Hematopoietic multipotent progenitor cell treated with erythropoietin and hydrocortisone succinate and interleukin-3 and kit ligand, for 4 days (in vitro differentiated cells): ENCODE data around the gene BABAM1.
"Not testable (repeated sequence)": the region's sequence is repeated elsewhere in the genome, so short reads cannot be mapped to it uniquely, and the experiment has no call there.

ENCODE experiments used
- DNase-seq: peaks from one replicate; pipeline ENCODE4 v3.0.0-alpha.2; 2015

The BABAM1 gene

GRCh38 chr19:17275441-17276175, 8.4 kb downstream of the BABAM1 start:
- DNase-seq = no peak

DNA sequence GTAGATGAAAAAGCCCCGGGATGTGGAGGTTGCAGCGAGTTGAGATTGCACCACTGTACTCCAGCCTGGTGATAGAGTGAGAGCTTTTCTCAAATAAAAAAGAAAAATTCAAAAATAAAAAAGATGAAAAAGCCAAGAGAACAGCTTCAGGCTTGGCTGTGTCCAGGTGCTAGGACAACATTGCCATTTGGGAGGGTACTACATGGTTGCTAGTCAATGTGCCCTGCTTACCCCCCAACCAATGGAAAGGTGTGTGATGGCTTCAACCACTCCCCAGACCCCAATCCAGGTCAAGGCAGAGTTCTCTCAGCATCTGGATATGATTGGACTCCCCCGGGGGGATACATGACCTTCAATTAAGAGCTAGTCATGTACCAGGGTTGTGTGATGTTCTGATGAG, 12.2 kb downstream of the BABAM1 start:
- no peak for DNase-seq

DNA sequence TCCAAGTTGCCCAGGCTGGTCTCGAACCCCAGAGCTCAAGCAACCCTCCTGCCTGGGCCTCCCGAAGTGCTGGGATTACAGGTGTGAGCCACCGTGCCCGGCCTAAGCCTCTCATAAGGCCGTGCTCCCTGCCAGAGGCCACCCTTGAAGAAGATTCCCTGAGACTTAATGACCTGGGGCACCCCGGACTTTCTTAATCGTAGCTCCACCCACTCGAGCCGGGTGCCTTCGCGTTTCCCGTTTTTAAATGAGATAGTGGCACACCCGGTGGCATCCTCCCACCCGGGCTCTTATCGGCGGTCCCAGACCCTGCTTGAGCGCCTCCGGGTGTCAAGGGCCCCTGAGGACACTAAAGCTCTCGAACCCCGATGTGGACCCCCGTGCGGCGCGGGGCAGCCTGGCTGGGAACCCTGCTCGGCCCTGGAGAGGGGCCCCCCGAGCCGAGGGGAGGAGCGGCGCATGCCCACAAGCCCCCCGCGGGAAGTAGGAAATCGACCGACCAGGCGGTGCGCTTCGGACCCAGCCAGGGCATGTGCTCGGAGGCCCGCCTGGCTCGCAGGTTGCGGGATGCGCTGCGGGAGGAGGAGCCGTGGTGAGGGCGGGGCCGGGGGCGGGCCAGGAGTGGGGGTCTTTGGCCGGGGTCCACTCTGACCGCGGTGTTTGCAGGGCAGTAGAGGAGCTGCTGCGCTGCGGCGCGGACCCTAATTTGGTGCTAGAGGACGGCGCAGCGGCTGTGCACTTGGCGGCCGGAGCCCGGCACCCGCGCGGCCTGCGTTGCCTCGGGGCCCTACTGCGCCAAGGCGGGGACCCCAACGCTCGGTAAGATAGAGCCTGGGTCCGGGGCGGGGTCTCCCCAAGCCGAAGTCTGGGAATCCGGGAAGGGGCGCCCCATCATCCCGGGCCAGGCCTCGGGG, 14.4 kb downstream of the BABAM1 start, which contains the start of gene ANKLE1:
ANKLE1 (plus strand) TSS at position 511 of the 914 bp plus-strand sequence; CDS start at position 531, 20 bp downstream.
- peak; percentile 96 for DNase-seq

DNA sequence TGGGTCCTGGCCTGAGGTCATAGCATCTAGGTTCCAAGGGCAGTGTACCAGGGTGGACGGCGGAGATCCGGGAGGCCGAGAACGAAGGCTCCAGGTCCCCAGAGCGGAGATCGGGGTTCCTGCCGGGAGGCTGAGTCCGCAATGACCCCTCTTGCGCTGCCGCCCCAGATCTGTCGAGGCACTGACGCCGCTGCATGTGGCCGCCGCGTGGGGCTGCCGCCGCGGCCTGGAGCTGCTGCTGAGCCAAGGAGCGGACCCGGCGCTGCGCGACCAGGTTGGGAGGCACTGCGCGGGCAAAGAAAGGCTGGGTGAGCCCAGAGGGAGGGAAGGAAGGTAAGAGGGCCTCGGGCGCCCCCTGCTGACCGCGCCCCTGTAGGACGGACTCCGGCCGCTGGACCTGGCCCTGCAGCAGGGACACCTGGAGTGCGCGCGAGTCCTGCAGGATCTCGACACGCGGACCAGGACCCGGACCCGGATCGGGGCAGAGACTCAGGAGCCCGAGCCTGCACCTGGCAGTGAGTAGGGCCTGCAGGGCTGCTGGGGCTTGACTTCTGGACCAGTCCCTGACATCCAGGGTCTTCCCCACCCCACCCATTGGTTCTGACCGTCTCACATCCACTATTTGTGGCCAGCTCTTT, 15.4 kb downstream of the BABAM1 start:
- DNase-seq = peak; percentile 95

- no peak for DNase-seq
These were observed 16.3 kb downstream of the BABAM1 start for GRCh38 chr19:17283504-17283996.

DNA sequence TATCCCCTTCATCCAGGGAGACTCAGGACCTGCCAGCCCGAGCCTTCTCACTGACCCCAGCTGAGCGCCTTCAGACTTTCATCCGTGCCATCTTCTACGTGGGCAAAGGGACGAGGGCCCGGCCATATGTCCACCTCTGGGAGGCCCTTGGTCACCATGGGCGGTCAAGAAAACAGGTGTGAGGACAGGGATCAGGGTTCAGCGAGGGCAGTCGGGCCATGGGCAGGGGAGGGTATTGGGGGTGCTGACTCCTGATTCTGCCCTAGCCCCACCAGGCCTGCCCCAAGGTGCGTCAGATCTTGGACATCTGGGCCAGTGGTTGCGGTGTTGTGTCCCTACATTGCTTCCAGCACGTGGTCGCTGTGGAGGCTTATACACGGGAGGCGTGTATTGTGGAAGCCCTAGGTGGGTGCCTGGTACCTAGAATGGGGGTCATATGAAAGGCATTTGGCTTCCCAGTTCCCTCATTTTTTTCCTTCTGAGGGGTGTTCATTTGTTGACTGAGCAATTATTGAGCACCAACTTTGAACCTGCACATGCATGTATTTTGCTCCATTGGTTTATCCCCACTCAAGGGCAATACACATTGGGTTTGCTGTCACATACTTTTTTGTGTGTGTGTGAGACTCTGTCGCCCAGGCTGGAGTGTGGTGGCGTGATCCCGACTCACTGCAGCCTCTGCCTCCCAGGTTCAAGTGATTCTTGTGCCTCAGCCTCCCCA, 18.3 kb downstream of the BABAM1 start:
- DNase-seq = no peak

DNA sequence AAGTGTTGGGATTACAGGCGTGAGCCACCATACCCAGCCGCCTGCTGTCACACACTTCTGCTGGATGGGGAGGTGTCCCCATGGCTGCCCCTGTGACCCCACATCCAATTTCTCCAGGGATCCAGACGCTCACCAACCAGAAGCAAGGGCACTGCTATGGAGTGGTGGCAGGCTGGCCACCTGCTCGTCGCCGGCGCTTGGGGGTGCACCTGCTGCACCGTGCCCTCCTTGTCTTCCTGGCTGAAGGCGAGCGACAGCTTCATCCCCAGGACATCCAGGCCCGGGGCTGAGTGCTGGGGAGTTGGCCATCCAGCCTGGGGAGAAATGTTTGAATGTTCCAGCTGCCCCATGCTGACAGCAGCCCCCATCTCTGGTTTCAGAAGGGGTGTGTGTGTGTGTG, 19.0 kb downstream of the BABAM1 start:
- no peak for DNase-seq

- DNase-seq = no peak
These were observed 19.5 kb downstream of the BABAM1 start for GRCh38 chr19:17286752-17287151.

DNA sequence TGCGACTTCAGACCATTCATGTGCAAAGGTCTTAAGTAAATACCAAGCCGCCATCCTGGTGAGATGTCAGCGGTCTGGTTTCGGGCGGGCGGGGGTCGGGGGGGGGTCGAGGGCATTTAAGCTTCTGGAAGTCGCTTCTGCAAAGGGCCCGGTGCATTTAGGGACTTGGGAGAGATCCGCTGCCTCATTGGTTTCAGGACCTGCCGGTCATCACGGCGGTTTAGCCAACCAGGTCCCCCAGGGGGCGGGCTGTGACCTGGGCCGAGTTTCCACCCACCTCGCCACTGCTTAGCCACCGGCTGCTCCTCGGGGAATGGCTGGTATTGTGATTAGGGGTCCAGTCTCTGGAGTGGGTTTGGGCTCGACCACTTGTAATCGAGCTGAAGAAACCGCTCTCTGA, 22.2 kb downstream of the BABAM1 start:
- peak; percentile 93 for DNase-seq

DNA sequence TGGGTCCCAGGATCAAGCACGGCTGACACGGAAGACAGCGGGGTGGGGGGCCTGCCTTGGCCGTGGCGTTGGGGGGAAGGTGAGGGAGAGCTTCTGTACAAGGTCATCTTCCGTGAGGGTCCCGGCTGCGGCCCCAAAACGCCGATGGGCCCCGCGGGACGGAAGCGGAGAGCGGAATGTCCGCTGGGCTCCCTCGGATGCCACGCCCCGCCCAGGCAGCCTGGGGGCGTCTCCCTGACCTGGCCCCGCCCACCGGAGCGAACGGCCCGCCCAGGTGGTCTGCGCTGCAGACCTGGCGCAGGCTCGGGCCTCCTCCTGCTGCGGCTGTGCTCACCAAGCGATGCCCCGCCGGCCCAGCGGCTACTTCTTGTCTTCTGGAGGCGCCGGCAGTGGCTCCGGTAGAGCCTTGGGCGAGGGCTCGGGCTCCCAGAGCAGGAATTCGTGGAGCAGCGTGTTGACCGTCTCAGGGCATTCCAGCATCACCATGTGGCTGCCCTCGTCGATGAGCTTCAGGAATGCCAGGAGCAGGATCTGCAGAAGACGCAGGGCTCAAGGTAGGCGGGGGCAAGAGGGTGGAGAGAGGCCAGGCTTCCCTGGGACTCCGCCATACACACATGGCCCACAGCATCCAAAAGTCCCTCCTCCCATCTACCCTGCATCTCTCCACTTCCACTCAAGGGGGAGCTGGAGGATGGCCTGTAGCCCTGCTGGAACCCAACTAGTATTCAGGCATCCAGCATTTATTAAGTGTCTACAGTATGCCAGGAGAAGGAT, 25.2 kb downstream of the BABAM1 start:
- DNase-seq = peak; percentile 95

DNA sequence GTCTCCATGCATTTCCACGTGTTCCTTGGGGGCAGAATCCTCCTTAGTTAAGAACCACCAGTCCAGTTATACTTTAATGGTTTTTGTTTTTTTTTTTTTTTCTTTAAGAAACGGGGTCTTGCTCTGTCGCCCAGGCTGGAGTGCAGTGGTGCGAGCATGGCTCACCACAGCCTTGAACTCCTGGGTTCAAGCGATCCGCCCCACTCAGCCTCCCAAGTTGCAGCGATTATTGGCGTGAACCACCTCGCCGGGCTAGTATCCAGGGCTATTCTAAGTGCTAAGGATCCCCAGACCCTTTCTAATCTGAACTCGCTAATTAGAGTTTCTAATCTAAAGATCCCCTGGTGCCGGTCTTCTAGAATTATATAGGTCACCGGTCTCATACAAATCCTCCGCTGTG, 26.4 kb downstream of the BABAM1 start:
- no peak for DNase-seq

- DNase-seq = peak; percentile 71
These were observed 27.0 kb downstream of the BABAM1 start for GRCh38 chr19:17294051-17294891.

DNA sequence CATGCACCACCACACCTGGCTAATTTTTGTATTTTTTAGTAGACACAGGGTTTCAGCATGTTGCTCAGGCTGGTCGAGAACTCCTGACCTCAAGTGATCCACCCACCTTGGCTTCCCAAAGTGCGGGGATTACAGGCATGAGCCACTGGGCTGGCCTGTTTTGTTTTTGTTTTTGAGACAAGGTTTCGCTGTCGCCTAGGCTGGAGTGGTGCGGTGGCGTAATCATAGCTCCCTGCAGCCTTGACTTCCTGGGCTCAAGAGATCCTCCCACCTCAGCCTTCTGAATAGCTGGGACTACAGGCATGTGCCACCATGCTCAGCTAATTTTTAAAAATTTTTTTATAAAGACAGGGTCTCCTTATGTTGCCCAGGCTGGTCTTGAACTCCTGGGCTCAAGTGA, 28.3 kb downstream of the BABAM1 start:
- not testable (repeated sequence) for DNase-seq

DNA sequence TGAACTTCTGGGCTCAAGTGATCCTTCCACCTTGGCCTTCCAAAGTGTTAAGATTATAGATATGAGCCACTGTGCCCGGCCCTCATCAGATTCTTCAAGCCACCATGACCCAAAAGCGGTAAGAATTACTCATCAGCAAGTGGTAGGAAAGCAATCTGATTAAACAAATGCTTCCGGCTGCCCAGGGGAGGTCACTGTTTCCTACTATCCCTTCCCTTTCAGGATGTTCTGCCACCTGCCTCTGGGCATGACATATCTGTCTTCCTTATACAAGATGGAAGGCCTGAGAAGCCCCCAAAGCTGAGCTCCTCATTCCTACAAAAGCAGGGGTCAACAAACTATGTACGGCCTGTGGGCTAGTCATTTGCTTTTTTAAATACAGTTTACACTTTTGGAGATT, 29.0 kb downstream of the BABAM1 start:
- peak; percentile 62 for DNase-seq

DNA sequence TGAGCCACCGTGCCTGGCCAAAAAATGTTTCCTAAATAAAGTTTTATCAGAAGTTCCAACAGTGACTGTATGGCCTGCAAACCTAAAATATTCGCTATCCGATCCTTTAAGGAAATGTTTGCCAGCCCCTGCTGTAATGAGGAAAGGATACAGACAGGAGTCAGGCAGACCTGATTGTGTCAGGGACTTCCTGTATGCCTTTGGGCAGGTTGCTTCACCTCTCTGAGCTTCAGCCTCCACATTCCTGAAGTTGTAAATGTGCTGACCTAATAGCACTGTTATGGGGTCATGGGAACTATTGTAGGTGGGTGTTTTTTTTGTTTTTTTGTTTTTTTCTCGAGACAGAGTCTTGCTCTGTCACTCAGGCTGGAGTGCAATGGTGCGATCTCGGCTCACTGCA, 29.7 kb downstream of the BABAM1 start:
- DNase-seq = no peak

DNA sequence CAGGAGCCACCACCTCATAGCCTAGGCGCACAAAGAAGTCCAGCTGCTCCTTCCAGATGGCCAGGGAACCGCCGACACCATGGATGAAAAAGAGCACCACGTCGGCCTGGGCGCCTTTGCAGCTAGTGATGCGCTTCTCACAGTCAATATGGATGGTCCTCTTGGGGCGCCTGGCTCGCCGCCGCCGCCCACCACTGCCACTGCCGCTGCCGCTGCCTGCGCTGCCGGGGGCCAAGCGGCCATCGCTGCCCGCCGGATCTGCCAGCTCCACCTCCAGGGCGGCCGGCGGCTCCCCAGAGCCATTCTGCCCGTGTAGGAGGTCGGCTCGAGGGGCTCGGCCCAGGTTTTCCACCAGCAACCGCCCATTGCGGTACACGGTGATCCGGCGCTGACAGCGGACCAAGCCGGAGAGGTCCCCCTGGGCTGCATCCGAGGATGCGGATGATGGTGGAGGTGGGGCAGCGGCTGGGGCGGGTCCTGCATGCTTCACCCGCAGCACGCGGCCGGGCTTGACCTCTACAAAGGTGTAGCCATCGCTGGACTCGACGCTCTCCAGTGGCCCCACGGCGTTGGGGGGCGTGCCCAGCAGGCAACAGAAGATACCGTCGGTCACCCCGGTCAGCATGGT, 33.9 kb downstream of the BABAM1 start:
- no peak for DNase-seq

- peak; percentile 59 for DNase-seq
These were observed 35.3 kb downstream of the BABAM1 start for GRCh38 chr19:17302391-17303166.

DNA sequence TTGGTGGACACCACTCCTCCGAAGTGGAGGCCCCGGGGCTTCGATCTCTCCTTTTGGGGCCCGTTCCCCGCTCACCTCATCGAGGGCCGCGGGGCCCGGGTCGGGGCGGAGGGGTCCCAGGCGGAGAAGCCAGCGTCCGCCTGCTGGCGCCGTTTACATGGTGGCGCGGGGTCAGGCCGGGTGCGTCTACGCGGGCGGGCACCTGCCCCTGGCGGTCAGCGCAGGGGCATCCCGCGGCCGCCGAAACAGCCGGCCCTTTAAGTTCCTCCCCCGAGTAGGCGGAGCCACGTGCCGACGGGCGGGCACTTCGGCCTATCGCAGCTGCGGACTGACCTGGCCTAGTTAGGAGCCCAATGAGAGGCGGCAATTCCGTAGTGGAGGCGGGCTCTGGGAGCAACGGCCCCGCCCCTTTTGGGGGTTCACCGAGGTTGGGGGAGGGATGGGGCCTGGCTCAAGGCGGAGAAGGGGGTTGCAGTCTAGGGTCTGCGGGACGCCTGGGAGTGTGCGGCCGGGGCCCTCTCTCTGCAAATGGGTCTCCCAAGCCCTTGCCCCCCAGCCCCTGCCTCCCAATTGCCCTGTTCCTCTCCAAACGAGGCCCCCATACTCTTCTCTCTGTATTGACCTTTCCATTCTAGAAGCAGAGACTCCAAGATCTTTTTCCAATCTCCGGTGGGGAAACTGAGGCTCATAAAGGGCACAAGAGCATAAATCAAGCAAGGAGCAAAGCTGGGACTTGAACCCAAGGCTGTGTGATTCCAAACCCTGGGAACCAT, 36.1 kb downstream of the BABAM1 start, which contains the start of gene ABHD8:
ABHD8 (minus strand) TSS at position 259 of the 773 bp plus-strand sequence. CDS start 1,809 bp downstream, outside the sequence.
- DNase-seq = peak; percentile 98

DNA sequence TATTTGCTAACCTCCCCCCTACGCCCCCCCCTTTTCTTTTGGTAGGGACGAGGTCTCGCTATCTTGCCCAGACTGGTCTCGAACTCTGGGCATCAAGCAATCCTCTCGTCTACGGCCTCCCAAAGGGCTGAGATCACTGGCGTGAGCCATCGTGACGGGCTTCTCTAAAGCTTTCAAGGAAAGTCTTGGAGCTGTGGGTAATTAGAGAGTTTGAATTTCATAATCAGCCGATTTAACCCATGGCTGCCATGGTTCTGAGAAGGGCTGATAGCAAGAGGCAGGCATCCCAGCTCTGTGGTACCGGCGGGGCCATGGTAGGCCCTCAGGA, 36.7 kb downstream of the BABAM1 start:
- no peak for DNase-seq
